Dendritic cell treated with granulocyte-macrophage colony-stimulating factor and Interleukin-4, amounts not matched to agents 40 ng/mL and 50 ng/mL, for 4 days (primary cell): ENCODE results near the gene FAM151B.
"Not testable (repeated sequence)": the region's sequence is repeated elsewhere in the genome, so short reads cannot be mapped to it uniquely, and the experiment has no call there.

Experiments used
- H3K27ac Mint-ChIP-seq: one replicate; pipeline ENCODE4 v1.8.0; 2022; ENCODE audit warnings: mild to moderate bottlenecking, mixed read lengths
- H3K27me3 Mint-ChIP-seq: one replicate; pipeline ENCODE4 v1.8.0; 2022; ENCODE audit warnings: mild to moderate bottlenecking, mixed read lengths
- H3K36me3 Mint-ChIP-seq: one replicate; pipeline ENCODE4 v1.8.0; 2022; ENCODE audit warnings: low read depth, mixed read lengths
- H3K4me1 Mint-ChIP-seq: one replicate; pipeline ENCODE4 v1.8.0; 2022; ENCODE audit warnings: low read depth, mixed read lengths
- H3K4me3 Mint-ChIP-seq: one replicate; pipeline ENCODE4 v1.8.0; 2022; ENCODE audit warnings: mild to moderate bottlenecking, moderate library complexity, mixed read lengths
- H3K9me3 Mint-ChIP-seq: one replicate; pipeline ENCODE4 v1.8.0; 2022; ENCODE audit warnings: mixed read lengths
- intact Hi-C: fragments of 100-400 bp; cut with micrococcal nuclease; formaldehyde crosslinking; loops from one replicate; pipeline ENCODE4 v1.15.0; 2022

Gene FAM151B, protein sequence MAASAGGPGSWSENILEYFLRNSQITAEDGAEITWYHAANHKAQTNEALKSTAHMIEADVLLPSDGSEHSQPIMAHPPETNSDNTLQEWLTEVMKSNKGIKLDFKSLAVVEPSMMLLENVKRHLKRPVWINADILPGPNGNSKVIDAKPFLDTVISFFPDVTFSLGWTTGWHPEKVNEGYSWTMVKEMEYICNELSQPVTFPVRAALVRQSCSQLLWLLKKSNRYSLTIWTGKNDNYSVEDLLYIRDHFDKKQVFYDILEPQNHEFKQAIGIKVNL

DNA sequence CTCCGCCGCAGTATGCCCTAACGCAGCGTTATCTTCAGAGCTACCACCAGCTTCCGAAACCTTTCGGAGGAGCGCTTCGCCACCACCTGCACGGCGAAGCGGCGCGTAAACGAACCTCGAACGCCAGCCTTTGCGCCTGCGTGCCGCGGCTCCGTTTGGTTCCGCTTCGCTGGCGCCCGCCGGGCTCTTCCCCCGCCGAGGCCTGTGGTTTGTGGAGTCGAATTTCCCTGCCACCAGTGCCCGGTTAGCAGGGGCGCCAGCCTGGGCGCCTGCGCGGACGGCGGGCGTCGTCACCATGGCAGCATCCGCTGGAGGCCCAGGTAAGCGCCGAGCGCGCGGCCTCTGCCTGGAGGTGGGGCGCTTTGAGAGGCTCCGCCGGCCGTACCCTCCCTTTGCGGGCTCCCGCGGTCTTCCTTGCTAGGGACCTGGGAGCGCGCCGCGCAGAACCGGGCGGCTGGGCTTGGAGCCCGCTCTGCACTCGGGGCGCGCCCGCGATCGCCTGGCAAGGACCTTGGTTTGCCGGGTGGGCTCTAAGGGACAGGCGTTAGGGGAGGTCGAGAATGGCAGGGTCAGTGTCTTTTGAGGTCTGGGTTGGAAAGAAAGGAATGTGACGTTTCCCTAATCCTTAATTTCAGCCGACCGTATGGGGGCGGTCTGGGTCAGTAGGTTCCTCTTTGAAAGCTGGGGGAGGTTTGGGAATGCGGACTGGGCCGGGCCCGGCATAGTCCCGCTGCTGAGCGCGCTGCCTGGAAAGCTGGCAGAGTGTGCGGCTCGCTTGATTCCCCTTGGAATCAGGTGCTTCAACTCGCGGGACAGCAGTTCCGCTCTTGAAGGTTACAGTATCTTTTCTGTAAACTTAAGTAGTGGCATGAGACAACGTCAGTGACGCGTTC lies at the start of gene FAM151B:
Gene FAM151B (plus strand): TSS at position 272 of the 893 bp plus-strand sequence. CDS start 24 bp downstream, at position 296.
- Mint-ChIP-seq H3K27me3 (no peaks in the 10 kb centered on the region), H3K9me3 (peaks cover 2% of the 10 kb centered on the region), H3K4me3 (peak within 1 kb of the TSS; percentile 84), H3K36me3 (peaks cover 12% of the 10 kb centered on the region), H3K4me1 (peaks cover 28% of the 10 kb centered on the region), H3K27ac (peak within 1 kb of the TSS; percentile 84)
- intact Hi-C loops, result loop anchor here (1.0 to 2.0 kb wide), 2 partner anchors 167 to 185 kb away; no protein-coding TSS in a partner anchor

DNA sequence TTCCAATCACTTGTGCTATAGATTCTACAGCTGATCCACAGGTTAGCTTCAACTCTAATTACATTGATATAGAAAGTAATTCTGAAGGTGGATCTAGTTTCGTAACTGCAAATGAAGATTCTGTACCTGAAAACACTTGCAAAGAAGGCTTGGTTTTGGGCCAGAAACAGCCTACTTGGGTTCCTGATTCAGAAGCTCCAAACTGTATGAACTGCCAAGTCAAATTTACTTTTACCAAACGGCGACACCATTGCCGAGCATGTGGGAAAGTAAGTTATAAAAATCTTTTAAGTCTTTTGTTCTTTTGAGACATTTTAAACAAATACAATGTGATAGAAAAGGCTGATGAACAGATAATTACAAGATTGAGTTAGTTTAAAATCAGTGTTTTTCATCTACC lies 49.2 kb upstream of the FAM151B start:
- intact Hi-C loops, result no loop called here
- H3K27me3 Mint-ChIP-seq, result no peaks in the 10 kb centered on the region
- no peak overlapping the region for H3K4me3 Mint-ChIP-seq
- H3K27ac Mint-ChIP-seq, result no peak overlapping the region
- peaks cover 6% of the 10 kb centered on the region for H3K9me3 Mint-ChIP-seq
- peaks cover 81% of the 10 kb centered on the region for H3K36me3 Mint-ChIP-seq
- H3K4me1 Mint-ChIP-seq, result peaks cover 15% of the 10 kb centered on the region

DNA sequence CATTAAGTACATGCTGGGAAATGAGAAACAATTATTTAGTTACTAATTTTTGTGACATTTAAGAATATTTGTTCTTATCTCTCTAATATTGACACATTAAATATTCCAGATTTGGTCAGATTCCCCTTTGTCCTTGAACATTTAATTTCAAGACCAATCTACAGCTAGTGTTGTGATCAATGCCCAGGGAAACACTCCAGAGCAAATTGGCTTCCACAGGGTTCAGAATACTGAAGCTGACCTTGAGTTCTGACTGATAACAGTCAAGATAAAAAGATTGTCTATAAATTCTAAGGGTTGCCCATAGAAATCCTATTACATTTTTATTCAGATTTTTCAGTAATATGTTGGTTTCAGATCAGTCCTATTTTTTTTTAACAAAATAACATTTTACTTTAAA lies 48.7 kb upstream of the FAM151B start:
- H3K27ac Mint-ChIP-seq, result no peak overlapping the region
- H3K36me3 Mint-ChIP-seq, result peaks cover 80% of the 10 kb centered on the region
- peaks cover 15% of the 10 kb centered on the region for H3K4me1 Mint-ChIP-seq
- no peaks in the 10 kb centered on the region for H3K27me3 Mint-ChIP-seq
- no peak overlapping the region for H3K4me3 Mint-ChIP-seq
- intact Hi-C loops, result no loop called here
- H3K9me3 Mint-ChIP-seq, result peaks cover 6% of the 10 kb centered on the region

DNA sequence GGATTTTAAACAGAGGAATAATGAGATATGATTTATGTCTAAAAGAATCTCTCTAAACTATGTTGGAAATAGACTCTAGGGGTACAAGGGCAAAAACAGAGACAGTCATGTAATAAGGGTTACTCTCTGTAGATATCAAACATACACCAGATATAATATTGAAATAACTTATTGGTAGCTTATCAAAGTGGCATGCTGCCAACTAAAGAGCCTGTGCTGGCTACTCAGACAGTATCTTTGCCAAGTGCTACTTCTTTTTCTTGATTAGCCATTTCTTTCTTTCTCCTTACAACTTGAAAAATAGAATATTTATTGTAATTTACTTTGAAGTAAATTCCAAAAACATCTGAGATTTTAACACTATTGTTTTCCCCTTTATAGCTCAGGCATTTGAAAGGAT lies 45.2 kb upstream of the FAM151B start:
- Mint-ChIP-seq H3K4me1 (peaks cover 10% of the 10 kb centered on the region), H3K27me3 (no peaks in the 10 kb centered on the region), H3K9me3 (no peaks in the 10 kb centered on the region), H3K36me3 (peaks cover 74% of the 10 kb centered on the region), H3K4me3 (no peak overlapping the region), H3K27ac (no peak overlapping the region)
- intact Hi-C loops, result no loop called here

DNA sequence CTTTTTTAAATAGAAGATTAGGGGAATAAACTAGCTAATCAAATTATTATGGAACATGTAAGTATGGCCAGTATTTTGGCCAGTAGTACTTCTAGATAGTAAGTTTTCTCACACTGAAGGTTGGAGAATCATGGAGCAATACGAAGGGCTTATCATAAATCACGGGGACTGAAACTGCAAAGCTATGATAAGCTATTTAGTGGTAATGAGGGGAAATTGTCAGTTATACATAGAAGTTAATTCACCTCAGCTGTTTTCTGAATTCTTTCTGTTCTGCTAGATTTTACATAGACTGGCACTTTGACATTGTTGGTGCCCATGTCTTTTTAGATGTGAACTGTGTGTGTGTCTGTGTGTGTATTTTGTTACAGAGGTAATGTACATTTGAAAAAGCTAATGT lies 34.5 kb upstream of the FAM151B start:
- Mint-ChIP-seq H3K36me3 (peaks cover 80% of the 10 kb centered on the region), H3K9me3 (no peaks in the 10 kb centered on the region), H3K4me3 (no peak overlapping the region), H3K27ac (no peak overlapping the region), H3K27me3 (no peaks in the 10 kb centered on the region), H3K4me1 (no peaks in the 10 kb centered on the region)
- intact Hi-C loops, result loop anchor here (10.0 kb wide), 1 partner anchor 799 kb away; no protein-coding TSS in a partner anchor

DNA sequence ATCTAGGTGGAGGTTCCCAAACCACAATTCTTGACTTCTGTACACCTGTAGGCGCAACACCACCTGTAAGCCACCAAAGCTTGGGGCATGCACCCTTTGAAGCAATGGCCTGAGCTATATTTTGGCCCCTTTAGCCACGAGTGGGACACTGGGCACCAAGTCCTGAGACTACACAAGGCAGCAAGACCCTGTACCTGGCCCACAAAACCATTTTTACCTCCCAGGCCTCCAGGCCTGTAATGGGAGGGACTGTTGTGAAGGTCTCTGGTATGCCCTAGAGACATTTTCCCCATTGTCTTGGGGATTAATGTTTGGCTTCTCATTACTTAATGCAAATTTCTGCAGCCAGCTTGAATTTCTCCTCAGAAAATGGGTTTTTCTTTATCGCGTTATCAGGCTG lies 24.6 kb upstream of the FAM151B start:
- intact Hi-C loops, result no loop called here
- peaks cover 96% of the 10 kb centered on the region for H3K36me3 Mint-ChIP-seq
- H3K4me1 Mint-ChIP-seq, result peaks cover 20% of the 10 kb centered on the region

DNA sequence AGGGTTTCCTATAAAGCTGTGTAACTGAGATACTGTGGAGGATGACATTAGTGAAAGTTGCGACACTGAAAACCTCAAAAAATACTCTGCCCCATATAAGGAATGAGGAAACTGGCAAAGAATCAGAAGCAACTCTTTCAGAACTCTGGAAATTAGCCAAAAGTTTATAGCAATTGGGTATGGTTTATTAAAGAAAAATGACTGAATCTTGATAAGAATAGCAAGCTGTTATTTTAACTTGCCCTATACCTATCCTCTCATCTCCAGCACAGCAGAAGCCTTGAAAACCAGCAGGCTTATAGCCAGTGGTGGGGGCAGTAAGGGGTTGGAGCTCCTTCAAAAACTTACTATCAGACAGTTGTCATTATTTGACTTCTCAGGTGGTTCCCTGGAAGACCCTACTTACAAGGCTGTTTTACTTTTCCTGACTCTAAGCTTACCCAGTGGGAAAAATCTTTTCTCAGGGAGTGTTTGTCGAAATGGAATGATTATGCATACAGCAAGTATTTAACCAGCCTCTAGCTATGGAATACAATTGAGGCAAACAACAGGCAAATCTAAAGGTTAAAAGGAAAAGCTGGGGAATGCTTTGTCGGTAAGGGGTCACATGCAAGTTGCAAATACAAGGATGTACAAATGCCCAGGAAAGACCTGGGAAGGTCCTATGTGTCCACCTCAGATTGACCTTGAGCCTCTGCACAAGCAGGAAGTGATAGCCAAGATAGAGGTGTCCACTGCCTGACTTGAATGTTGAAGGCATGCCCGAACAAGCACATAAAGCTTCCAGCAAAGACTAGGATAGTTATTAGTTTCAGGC lies 21.0 kb upstream of the FAM151B start:
- Mint-ChIP-seq H3K9me3 (peaks cover 49% of the 10 kb centered on the region), H3K27me3 (no peaks in the 10 kb centered on the region), H3K4me3 (no peak overlapping the region)

More for the DNA sequence above, 24.6 kb upstream of the FAM151B start:
- H3K27ac Mint-ChIP-seq, result no peak overlapping the region
- H3K27me3 Mint-ChIP-seq, result no peaks in the 10 kb centered on the region
- no peak overlapping the region for H3K4me3 Mint-ChIP-seq
- H3K9me3 Mint-ChIP-seq, result peaks cover 30% of the 10 kb centered on the region

DNA sequence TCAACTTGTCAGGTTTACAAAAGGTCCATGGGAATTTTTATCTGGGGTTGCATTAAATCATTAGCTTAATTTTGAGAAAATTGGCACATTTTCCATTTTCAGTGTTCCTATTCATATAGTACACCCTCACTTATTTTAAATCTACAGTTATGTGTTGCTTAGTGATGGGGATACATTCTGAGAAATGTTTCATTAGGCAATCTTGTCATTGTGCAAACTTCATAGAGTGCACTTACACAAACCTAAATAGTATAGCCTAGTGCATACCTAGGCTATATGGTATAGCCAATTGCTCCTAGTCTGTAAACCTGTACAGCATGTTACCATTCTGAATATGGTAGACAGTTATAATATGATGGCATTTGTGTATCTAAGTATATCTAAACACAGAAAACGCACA lies 19.8 kb upstream of the FAM151B start:
- no peak overlapping the region for H3K4me3 Mint-ChIP-seq
- H3K9me3 Mint-ChIP-seq, result peaks cover 38% of the 10 kb centered on the region
- no peak overlapping the region for H3K27ac Mint-ChIP-seq
- peaks cover 96% of the 10 kb centered on the region for H3K36me3 Mint-ChIP-seq
- no peaks in the 10 kb centered on the region for H3K27me3 Mint-ChIP-seq
- peaks cover 20% of the 10 kb centered on the region for H3K4me1 Mint-ChIP-seq
- intact Hi-C loops, result no loop called here

More for the DNA sequence above, 21.0 kb upstream of the FAM151B start:
- peaks cover 96% of the 10 kb centered on the region for H3K36me3 Mint-ChIP-seq
- no peak overlapping the region for H3K27ac Mint-ChIP-seq
- intact Hi-C loops, result no loop called here
- peaks cover 20% of the 10 kb centered on the region for H3K4me1 Mint-ChIP-seq

DNA sequence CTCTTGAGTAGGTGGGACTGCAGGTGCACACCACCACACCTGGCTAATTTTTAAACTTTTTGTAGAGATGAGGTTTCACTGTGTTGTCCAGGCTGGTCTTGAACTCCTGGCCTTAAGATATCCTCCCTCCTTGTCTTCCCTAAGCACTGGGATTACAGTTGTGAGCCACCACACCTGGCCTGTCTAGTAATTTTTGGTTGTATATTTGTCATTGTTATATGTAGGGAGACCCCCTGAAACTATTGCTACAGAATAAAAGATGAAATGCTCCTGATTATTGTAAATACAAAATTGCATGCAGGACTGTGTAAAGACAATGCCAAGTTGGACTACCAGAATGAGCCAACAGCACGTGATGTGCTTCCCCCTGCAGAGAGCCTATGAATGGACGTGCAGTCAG lies 17.3 kb upstream of the FAM151B start:
- H3K4me3 Mint-ChIP-seq, intact Hi-C loops, H3K27me3 Mint-ChIP-seq, H3K27ac Mint-ChIP-seq: not testable (repeated sequence)
- Mint-ChIP-seq H3K36me3 (peaks cover 96% of the 10 kb centered on the region), H3K4me1 (peaks cover 10% of the 10 kb centered on the region), H3K9me3 (peaks cover 19% of the 10 kb centered on the region)

DNA sequence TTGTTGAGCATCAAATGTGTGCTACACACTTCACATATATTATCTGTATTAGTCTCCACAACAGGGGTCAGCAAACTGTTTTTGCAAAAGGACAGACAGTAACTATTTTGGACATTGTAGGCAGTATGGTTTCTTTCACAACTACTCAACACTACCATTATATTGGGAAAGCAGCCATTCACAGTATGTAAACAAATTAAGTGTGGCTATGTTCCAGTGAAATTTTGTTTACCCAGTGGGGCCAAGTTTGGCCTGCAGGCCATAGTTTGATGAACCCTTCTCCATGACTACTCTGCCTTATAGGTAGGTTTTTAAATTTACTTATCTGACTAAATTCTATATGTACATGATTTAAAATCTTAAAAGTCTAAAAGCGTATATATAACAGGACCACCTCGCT lies 13.0 kb upstream of the FAM151B start:
- no peak overlapping the region for H3K4me3 Mint-ChIP-seq
- intact Hi-C loops, result no loop called here
- peaks cover 68% of the 10 kb centered on the region for H3K36me3 Mint-ChIP-seq
- no peak overlapping the region for H3K27ac Mint-ChIP-seq
- H3K4me1 Mint-ChIP-seq, result no peaks in the 10 kb centered on the region
- H3K9me3 Mint-ChIP-seq, result peaks cover 8% of the 10 kb centered on the region
- H3K27me3 Mint-ChIP-seq, result no peaks in the 10 kb centered on the region

DNA sequence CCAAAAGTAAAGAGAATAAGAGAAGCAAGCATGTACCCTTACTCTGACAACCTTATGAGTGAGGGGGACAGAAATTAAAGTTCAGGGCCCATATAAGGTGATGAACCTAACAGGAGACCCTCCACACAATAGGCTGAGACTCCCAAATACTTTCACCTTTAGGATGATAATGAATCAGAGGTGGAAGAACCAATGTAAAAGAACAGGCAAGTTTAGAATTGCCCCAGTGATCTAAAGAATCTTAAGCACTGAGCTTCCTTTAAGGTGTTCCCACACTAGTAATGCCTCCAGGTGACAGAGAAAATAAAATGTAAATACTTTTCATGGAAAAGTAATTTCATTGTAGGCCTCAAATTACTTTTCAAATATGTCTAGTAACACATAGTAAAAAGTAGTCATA lies 8.2 kb upstream of the FAM151B start:
- no peak overlapping the region for H3K4me3 Mint-ChIP-seq
- peaks cover 55% of the 10 kb centered on the region for H3K36me3 Mint-ChIP-seq
- H3K4me1 Mint-ChIP-seq, result peaks cover 6% of the 10 kb centered on the region
- H3K27ac Mint-ChIP-seq, result no peak overlapping the region
- no peaks in the 10 kb centered on the region for H3K27me3 Mint-ChIP-seq
- H3K9me3 Mint-ChIP-seq, result peaks cover 15% of the 10 kb centered on the region
- intact Hi-C loops, result no loop called here

DNA sequence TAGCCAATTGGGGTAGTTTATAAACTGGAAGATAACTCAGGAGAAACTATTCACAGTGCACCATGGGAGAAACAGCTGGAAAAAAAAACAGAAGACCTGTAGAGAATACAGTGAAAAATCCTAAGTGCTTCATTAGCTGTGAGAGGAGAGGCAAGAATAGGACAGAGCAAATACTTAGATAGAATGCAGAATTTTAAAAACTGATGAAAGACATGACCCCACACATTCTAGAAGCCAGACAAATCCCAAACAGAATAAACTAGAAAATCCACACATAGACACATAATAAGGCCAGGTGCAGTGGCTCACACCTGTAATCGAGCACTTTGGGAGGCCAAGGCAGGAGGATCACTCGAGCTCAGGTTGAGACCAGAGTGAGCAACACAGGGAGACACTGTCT lies 7.5 kb upstream of the FAM151B start:
- Mint-ChIP-seq H3K36me3 (peaks cover 49% of the 10 kb centered on the region), H3K27ac (no peak overlapping the region), H3K27me3 (no peaks in the 10 kb centered on the region), H3K4me3 (no peak overlapping the region), H3K4me1 (peaks cover 6% of the 10 kb centered on the region), H3K9me3 (peaks cover 15% of the 10 kb centered on the region)
- intact Hi-C loops, result no loop called here

DNA sequence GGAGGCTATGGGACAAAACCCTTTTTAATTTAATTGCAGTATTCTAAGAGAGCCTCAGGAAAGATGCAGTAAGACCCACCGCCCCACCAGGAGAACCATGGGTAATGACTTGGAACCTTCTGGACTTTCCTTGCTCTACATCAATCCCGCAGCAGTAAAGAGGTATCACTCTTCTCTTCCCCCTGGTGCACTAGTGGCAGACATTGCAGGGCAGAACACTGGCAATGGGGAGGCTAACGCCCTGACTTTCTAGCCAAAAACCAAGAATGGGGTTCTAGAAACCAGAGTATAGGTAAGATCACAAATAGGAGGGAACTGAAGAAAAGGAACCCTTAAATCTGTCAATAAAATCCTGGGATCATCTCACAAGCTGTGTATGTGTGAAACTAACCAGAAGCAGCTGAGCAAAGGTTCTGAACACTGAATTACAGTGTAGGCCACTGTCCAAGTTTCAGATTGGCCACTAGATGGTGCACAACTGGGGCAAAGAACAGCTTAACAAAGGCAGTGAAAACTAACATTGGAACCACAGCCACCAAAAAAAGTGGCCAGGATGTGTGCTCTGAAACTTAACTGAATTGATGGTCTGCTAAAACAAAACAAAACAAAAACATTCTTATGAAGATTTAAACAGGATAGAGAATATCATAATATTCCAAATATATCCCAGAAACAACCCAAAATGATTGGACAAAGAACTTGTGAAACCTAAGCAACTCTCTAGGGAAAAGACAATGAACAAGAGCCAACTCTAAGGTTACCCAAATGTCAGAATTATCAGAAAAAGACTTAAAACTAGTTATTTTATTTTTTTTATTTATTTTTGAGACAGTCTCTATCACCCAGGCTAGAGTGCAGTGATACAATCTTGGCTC lies 6.6 kb upstream of the FAM151B start:
- Mint-ChIP-seq H3K4me1 (peaks cover 6% of the 10 kb centered on the region), H3K9me3 (peaks cover 15% of the 10 kb centered on the region), H3K27me3 (no peaks in the 10 kb centered on the region), H3K36me3 (peaks cover 40% of the 10 kb centered on the region), H3K27ac (no peak overlapping the region), H3K4me3 (no peak overlapping the region)
- intact Hi-C loops, result no loop called here
